Upper lobe of left lung (tissue), 6 donors: ENCODE measurements around the gene SECISBP2L. TPM values are rescaled to one million over a fixed set of nuclear protein-coding genes. Genes with fewer than 3 reads are reported as not detected.
A peak's percentile ranks its signal among the peaks of the same experiment; 100 is the strongest.

Experiments used
- ATAC-seq, 2 donors: fragments of 200-7000 bp; cut with Tn5 transposase; one replicate each; pipeline ENCODE4 v1.9.1; 2022; ENCODE audit warnings: mild to moderate bottlenecking in 2 of 2, moderate library complexity in 2 of 2; ENCODE audit not compliant: low FRiP score in 2 of 2
- DNase-seq, 2 donors: peaks; one replicate each; pipeline ENCODE4 v3.0.0-alpha.2; 2019 to 2020
- H3K27ac ChIP-seq, 4 donors: fragments of 200-600 bp; sonication (generic); one replicate each; pipeline ENCODE4 v1.5.1; 2016 to 2019
- H3K27me3 ChIP-seq, 4 donors: fragments of 200-600 bp; sonication (generic); one replicate each; pipeline ENCODE4 v1.5.1; 2017 to 2019
- H3K36me3 ChIP-seq, 4 donors: fragments of 200-600 bp; sonication (generic); one replicate each; pipeline ENCODE4 v1.5.1; 2016 to 2019
- H3K4me1 ChIP-seq, 4 donors: fragments of 200-600 bp; sonication (generic); one replicate each; pipeline ENCODE4 v1.5.1; 2018 to 2019
- H3K4me3 ChIP-seq, 4 donors: fragments of 200-600 bp; sonication (generic); one replicate each; pipeline ENCODE4 v1.5.1; 2017 to 2019; ENCODE audit warnings: mild to moderate bottlenecking in 2 of 4, moderate library complexity in 1 of 4
- H3K9me3 ChIP-seq, 4 donors: fragments of 200-600 bp; sonication (generic); one replicate each; pipeline ENCODE4 v1.5.1; 2018 to 2019
- EP300 ChIP-seq, 4 donors: sonication (generic); formaldehyde crosslinking; IDR thresholded peaks; one replicate each; pipeline ENCODE4 v1.5.1; 2017; ENCODE audit warnings: antibody characterized with exemption in 4 of 4, control low read depth in 2 of 4
- POLR2A ChIP-seq, 4 donors: fragments of 450-650 bp; IDR thresholded peaks; one replicate each; pipeline ENCODE4 v1.5.1; 2016 to 2017; ENCODE audit warnings: antibody characterized with exemption in 4 of 4, mild to moderate bottlenecking in 2 of 4
- POLR2AphosphoS5 ChIP-seq, 2 donors: sonication (generic); formaldehyde crosslinking; IDR thresholded peaks; one replicate each; pipeline ENCODE4 v1.5.1; 2017; ENCODE audit warnings: antibody characterized with exemption in 2 of 2
- WGBS, 2 donors: methylation state at CpG; one replicate each; pipeline ENCODE4 v1.1.5; 2017 to 2018; 5-methylcytosine and 5-hydroxymethylcytosine counted together
- total RNA-seq, 6 donors: library from RNA; depleted of rRNA in 4 of 6; stranded (reverse); fragments of >200 nt in 4 of 6; gene quantifications; one replicate each; pipeline versions ENCODE4 v1.1.0 to v1.2.1, GENCODE V29; 2016 to 2021
- TF ChIP-seq, protein P1 (sequence below), 6 experiments: fragments of 450-650 bp in 4 of 6; fragments of 200-600 bp in 2 of 6; sonication (generic) in 2 of 6; IDR thresholded peaks; one replicate each; pipeline ENCODE4 v1.5.1; 2016 to 2019; ENCODE audit warnings: antibody characterized with exemption in 6 of 6
- donor health status: DM: no; HTN: no; CAD: no; lungs with moderate emphysema.
- donor health status: DM: no; HTN: yes; CAD: no; lungs with severe emphysema.

SECISBP2L gene
- total RNA-seq, 6 donors from 2014 or later = 71.4 to 286 (median 155) TPM

DNA sequence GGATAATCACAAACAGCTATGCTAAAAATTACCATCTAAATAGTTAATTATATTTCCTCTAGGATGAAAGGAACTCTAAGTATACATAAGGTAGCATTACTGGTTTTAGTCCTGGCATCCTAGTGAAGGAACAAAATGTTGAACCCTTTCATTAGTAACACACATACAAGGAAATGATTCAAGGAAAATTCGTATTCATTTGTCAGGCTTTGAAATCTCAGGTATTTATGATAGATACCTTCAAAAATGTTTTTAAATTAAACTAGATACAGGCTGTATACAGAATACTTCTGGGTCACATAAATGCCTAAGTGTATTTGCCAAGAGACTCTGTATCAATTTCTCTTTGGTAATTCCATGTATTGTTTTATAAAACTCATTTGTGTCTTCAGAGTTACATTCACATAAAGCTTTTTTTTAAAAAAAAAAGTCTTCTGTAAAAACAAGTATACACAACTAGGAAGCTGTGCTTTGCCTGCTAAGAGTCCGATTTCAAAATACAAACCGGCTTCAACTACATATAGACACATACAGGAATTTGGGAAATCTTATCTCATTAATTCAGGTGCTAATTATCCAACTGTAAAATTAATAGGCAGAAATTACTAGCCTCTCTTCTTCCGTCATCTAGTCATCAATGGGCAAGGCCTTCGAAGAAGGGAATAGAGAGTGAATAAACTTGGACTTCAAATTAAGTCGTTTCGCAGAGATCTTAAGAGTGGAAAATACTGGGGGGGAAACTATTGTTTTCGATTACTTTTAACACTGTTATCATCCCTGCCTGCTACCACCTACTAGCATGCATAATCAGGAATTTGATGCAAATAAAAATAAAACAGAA lies 1.3 kb downstream of the SECISBP2L start:
- Histone ChIP-seq H3K36me3 (no peaks in the 10 kb centered on the region), H3K9me3 (no peaks in the 10 kb centered on the region), H3K4me1 (peaks cover 14 to 41% (median 25%) of the 10 kb centered on the region in 4 donors), H3K27ac (peak overlapping the region; percentile 85 to 94 (median 93)), H3K27me3 (no peaks in the 10 kb centered on the region), H3K4me3 (peak overlapping the region; percentile 78 to 99 (median 82))
- 4 to 9% methylated on average over 8 of the region's 8 CpGs for WGBS, 2 donors
- ATAC-seq (no peak), DNase-seq (no peak)
- TF ChIP-seq POLR2A (IDR thresholded peaks at IDR 0.05) = no peak
- TF ChIP-seq EP300 (IDR thresholded peaks at IDR 0.05) = no peak
- no peak for TF ChIP-seq POLR2AphosphoS5 (IDR thresholded peaks at IDR 0.05)
- TF ChIP-seq, protein P1, sequence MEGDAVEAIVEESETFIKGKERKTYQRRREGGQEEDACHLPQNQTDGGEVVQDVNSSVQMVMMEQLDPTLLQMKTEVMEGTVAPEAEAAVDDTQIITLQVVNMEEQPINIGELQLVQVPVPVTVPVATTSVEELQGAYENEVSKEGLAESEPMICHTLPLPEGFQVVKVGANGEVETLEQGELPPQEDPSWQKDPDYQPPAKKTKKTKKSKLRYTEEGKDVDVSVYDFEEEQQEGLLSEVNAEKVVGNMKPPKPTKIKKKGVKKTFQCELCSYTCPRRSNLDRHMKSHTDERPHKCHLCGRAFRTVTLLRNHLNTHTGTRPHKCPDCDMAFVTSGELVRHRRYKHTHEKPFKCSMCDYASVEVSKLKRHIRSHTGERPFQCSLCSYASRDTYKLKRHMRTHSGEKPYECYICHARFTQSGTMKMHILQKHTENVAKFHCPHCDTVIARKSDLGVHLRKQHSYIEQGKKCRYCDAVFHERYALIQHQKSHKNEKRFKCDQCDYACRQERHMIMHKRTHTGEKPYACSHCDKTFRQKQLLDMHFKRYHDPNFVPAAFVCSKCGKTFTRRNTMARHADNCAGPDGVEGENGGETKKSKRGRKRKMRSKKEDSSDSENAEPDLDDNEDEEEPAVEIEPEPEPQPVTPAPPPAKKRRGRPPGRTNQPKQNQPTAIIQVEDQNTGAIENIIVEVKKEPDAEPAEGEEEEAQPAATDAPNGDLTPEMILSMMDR (IDR thresholded peaks at IDR 0.05) = no peak

DNA sequence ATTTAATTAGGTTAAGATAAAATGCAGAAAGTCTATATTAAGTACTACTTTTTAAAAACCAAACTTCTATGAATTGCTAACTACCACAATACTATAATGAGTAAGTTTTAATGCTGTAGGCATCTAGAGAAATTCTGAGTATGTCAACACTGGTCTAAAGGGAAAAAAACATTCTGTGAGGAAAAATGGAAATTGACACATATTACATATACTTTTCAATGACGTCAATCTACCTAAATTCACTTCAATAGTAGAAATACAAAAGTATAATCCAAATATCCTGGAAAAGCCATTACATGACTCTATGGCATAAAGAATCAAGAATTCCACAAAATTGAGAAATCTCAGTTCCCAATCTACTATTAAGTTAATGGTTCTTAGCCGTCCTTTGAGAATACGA lies 2.2 kb downstream of the SECISBP2L start:
- H3K9me3 ChIP-seq = no peaks in the 10 kb centered on the region
- TF ChIP-seq, protein P1 (IDR thresholded peaks at IDR 0.05) = no peak
- TF ChIP-seq POLR2A (IDR thresholded peaks at IDR 0.05) = no peak
- peak overlapping the region in 1 of 4 donors; percentile 1 for H3K27ac ChIP-seq
- no peaks in the 10 kb centered on the region for H3K27me3 ChIP-seq
- ATAC-seq (no peak), DNase-seq (no peak)
- WGBS, 2 donors = 63 to 78% methylated on average over 3 of the region's 3 CpGs
- H3K36me3 ChIP-seq = no peaks in the 10 kb centered on the region
- peaks cover 16 to 49% (median 27%) of the 10 kb centered on the region in 4 donors for H3K4me1 ChIP-seq
- H3K4me3 ChIP-seq = peak overlapping the region in 3 of 4 donors; percentile 78 to 83 (median 82)

DNA sequence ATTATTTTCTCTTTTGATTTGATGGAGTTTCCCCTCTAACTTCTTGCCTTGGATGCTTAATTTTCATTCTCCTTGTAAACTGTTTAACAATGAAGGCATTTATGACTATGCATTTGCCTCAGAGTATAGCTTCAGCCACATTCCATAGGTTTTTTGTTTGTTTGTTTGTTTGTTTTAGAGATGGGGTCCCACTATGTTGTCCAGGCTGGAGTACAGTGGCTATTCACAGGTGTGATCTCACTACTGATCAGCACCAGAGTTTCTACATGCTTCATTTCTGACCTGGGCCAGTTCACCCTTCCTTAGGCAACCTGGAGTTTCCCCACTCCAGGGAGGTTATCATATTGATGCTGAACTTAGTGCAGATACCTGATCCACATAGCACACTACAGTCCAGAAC lies 4.1 kb downstream of the SECISBP2L start:
- TF ChIP-seq EP300 (IDR thresholded peaks at IDR 0.05) (no peak), POLR2A (IDR thresholded peaks at IDR 0.05) (no peak), POLR2AphosphoS5 (IDR thresholded peaks at IDR 0.05) (no peak)
- TF ChIP-seq, protein P1 (IDR thresholded peaks at IDR 0.05) = no peak
- no peaks in the 10 kb centered on the region for H3K9me3 ChIP-seq
- H3K27me3 ChIP-seq = no peaks in the 10 kb centered on the region
- peak overlapping the region in 2 of 4 donors; percentile 82 to 83 for H3K4me3 ChIP-seq
- ATAC-seq (no peak), DNase-seq (no peak)
- H3K4me1 ChIP-seq = peaks cover 27 to 66% (median 43%) of the 10 kb centered on the region in 4 donors
- H3K36me3 ChIP-seq = no peaks in the 10 kb centered on the region
- no peak overlapping the region for H3K27ac ChIP-seq

DNA sequence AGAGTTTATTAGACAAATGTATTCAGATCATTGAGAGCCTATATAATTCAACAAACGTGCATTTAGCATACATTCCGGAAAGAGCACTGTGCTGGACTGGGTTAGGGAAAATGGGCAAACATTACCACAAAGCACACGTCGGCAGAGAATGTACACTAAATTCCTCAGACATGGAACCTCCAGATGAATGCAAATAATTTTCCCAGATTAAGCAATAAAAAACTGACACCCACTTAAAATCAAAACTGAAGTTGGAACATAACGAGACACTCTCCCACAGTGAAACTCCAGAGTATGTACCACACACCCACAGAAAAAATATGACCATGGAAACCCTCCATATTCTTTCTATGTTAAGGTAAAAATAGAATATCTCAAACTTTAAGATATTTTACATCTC lies 4.8 kb downstream of the SECISBP2L start:
- Histone ChIP-seq H3K4me3 (peak overlapping the region in 1 of 4 donors; percentile 11), H3K4me1 (peaks cover 32 to 70% (median 44%) of the 10 kb centered on the region in 4 donors), H3K9me3 (no peaks in the 10 kb centered on the region), H3K27ac (no peak overlapping the region), H3K27me3 (no peaks in the 10 kb centered on the region), H3K36me3 (peaks cover 0 to 4% (median 0%) of the 10 kb centered on the region in 4 donors)
- 55 to 61% methylated on average over 5 of the region's 5 CpGs for WGBS, 2 donors
- ATAC-seq (no peak), DNase-seq (no peak)
- no peak for TF ChIP-seq EP300 (IDR thresholded peaks at IDR 0.05)
- no peak for TF ChIP-seq POLR2AphosphoS5 (IDR thresholded peaks at IDR 0.05)
- TF ChIP-seq, protein P1 (IDR thresholded peaks at IDR 0.05) = no peak
- no peak for TF ChIP-seq POLR2A (IDR thresholded peaks at IDR 0.05)

DNA sequence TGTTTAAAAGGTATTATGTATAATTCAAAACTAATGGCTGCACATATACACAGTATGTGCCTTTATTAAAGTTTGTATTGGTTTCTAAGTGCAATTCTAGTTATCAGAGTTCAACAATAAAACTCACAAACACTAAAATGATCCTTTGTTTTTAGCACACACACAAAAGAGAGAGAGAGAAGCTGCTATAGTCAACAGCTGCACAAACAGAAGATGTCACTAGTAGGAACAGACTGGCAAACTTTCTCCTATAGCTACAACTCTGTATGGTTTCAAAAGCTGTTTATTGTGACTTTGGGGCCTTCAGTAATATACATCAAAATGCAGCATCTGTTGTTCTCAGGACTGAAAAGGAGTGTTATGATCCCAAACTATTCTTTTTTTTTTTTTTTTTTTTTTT lies 6.1 kb downstream of the SECISBP2L start:
- H3K27me3 ChIP-seq = no peaks in the 10 kb centered on the region
- no peak overlapping the region for H3K27ac ChIP-seq
- H3K9me3 ChIP-seq = no peaks in the 10 kb centered on the region
- no peak for TF ChIP-seq POLR2A (IDR thresholded peaks at IDR 0.05)
- TF ChIP-seq POLR2AphosphoS5 (IDR thresholded peaks at IDR 0.05) = no peak
- TF ChIP-seq, protein P1 (IDR thresholded peaks at IDR 0.05) = no peak
- no peak for TF ChIP-seq EP300 (IDR thresholded peaks at IDR 0.05)
- H3K36me3 ChIP-seq = peaks cover 3 to 8% (median 6%) of the 10 kb centered on the region in 4 donors
- no peak overlapping the region for H3K4me3 ChIP-seq
- peaks cover 32 to 72% (median 45%) of the 10 kb centered on the region in 4 donors for H3K4me1 ChIP-seq
- ATAC-seq (no peak), DNase-seq (no peak)
